ENCODE data around the gene GPR153.

GRCh38 chr1:6286266-6286665 is 25.4 kb upstream of the GPR153 start:
- TF ChIP-seq POLR2AphosphoS5 (IDR thresholded peaks at IDR 0.05; ENCODE audit: borderline replicate concordance, low read depth, low read length): no peak
- no peak for TF ChIP-seq EZH2 (IDR thresholded peaks at IDR 0.05)
